GM12872 (cell line): ENCODE data around the gene SHANK1.

Experiments
- TF ChIP-seq, protein P1 (sequence below): IDR thresholded peaks from 3 replicates; pipeline ENCODE4 v1.5.1; 2011; ENCODE audit warnings: low read depth, mild to moderate bottlenecking, low read length, moderate library complexity; ENCODE audit not compliant: insufficient read depth

The SHANK1 gene

DNA sequence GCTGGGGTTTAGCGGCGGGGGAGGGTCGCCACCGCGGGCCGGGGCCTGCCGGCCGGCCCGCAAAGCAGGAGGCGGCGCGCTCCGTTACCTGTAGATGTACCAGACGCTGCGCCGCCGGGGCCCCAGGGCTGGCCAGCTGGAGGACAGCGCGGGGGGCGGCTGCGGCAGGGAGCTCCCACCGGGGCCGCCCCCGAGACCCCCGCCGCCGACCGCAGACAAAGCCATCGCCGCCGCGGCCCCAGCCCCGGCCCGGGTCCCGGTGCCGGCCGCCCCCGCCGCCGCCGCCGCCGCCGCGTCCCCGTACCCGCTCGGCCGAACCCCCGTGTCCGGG, 24.8 kb downstream of the SHANK1 start:
- TF ChIP-seq, protein P1, sequence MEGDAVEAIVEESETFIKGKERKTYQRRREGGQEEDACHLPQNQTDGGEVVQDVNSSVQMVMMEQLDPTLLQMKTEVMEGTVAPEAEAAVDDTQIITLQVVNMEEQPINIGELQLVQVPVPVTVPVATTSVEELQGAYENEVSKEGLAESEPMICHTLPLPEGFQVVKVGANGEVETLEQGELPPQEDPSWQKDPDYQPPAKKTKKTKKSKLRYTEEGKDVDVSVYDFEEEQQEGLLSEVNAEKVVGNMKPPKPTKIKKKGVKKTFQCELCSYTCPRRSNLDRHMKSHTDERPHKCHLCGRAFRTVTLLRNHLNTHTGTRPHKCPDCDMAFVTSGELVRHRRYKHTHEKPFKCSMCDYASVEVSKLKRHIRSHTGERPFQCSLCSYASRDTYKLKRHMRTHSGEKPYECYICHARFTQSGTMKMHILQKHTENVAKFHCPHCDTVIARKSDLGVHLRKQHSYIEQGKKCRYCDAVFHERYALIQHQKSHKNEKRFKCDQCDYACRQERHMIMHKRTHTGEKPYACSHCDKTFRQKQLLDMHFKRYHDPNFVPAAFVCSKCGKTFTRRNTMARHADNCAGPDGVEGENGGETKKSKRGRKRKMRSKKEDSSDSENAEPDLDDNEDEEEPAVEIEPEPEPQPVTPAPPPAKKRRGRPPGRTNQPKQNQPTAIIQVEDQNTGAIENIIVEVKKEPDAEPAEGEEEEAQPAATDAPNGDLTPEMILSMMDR, result no peak

DNA sequence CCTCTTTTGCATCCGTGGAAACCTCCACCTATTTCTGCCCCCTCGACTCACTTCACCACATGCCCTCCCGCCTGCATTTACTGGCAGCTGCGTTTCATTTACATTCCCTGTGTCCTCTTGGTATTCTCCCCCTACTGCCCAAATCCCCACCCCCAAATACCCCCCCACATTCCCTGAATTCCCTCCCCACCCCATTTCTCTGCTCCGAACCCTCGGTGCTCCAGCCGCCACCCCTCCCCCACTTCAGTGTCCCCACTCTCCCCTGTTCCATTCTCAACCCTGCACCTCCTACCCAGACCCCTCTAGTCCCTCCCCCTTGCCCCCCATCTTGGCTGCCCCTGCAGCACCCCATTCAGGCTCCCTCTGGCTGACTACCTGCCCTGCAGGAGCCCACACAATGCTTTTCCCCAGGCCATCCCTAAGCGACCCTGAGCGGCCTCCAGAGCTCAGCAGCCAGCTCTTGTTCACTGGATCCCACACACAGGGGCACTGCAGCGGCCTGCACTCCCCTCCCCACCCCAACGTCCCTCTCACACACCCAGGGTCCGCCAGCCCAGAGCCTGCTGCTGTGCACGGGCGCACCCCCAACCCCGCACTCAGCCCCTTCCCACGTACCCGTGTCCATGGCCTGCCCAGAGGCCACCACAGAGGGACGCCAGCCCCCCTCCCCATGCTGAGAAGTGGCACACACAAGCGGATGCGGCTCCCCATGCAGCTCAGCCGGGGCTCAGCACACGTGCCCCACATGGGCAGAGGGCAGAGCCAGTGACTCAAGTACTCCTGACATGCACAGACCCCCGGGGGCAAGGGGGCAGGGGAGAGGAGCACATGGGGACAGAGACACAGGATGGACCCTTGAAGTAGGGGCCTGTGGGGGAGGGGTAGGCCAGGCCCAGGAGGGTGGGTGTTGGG, 26.3 kb downstream of the SHANK1 start:
- TF ChIP-seq, protein P1, result no peak

DNA sequence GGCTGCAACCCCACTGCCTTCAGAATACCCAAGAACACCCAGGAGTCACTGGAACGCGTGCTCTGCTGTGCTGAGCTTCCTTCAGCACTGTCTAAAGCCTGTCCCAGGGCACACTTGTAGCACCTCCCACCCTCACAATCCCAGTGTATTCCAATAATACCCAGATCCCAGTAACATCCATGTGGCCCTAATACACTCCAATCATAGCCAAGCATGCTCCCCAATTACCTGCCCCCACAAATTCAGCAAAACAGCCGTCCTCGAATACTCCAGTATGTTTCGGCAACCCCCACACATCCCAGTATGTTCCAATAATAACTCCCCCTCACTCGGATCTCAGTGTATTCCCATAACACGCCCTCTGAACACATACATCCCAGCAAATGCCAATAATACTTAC, 29.2 kb downstream of the SHANK1 start:
- TF ChIP-seq, protein P1, result no peak

DNA sequence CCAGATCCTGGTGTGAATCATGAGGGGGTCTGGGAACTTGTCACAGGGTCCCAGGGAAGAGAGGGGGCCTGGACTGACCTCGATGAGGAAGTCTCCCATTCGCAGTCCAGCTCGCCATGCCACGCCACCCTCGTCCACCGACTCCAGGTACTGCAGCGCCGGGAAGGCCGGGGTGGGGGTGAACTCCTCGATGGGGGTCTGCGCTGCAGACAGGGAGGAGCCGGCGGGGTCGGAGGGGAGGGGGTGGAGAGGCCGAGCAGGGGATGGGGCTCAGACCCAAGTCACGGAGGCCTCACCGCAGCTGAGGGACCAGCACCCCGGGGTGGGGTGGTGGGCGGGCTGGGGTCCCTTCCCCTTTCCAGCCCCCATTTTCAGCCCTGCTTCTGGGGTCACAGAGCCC, 30.8 kb downstream of the SHANK1 start:
- TF ChIP-seq, protein P1, result no peak

DNA sequence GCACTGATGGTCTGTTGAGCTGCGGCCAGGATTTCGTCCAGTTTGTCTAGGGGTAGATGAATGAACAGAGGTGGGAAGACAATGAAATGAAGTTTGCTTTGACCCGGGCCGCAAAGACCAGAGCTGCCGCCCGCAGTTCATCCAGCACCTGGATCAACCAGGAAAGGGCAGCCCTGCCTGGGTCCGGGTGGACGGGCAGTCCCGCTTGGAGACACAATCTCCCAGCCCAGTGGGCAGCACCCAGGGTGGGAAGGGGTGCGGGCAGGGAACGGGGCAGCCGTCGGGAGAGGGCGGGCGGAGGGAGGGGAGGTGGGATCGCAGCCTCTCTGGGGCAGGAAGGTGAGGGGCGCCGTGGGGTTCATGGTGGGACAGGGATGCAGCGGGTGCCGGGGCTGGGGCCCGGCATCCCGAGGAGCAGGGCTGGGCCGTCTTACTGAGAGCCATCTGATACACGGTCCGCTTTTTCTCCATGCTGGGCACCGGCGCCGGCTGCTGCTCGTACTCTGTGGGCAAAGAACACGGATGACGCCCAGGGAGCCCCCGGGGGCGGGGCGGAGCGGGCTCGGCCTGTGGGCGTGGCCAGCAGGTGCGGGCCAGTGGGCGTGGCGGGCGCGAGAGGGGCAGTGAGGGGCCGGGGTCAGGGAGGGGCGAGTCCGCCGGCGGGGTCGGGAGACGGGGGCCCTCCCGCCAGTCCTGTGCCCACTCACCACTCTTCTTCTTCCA, 33.1 kb downstream of the SHANK1 start:
- TF ChIP-seq, protein P1, result no peak

DNA sequence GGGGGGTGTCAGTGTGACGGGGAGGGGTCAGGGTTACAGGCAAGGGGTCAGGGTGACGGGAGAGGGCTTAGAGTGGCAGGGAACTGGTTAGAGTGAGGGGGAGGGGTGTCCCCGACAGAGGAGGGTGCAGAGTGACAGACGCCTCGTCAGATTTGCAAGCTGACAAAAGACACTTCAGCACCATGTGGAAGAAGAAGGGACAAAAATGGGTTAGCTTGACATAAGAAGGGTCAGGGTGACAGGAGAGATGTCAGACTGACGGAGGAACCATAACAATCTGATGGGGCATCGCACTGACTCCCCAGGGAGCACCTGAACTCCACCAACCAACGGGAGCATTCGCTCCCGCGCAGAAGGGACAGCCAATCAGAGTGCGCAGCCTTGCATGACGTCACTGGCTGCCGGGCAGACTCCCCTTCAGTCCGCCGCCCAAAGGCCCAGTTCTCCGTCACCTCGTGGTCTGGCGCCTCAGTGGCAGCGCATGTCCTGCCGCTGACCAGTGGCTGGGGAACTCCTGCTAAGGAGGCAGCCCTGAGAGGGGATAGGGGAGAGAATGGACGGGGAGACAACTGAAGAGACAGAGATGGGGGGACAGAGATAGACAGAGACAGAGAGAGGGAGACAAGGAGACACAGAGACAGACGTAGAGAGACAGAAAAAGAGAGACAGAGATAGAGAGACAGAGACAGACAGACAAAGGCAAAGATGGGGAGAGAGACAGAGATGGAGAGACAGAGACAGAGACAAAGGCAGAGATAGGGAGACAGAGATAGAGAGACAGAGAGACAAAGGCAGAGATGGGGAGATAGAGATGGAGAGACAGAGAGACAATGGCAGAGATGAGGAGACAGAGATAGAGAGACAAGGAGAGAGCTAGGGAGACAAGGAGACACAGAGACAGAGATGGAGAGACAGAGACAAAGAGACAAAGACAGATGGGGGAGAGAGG, 40.2 kb downstream of the SHANK1 start:
- TF ChIP-seq, protein P1, result no peak

DNA sequence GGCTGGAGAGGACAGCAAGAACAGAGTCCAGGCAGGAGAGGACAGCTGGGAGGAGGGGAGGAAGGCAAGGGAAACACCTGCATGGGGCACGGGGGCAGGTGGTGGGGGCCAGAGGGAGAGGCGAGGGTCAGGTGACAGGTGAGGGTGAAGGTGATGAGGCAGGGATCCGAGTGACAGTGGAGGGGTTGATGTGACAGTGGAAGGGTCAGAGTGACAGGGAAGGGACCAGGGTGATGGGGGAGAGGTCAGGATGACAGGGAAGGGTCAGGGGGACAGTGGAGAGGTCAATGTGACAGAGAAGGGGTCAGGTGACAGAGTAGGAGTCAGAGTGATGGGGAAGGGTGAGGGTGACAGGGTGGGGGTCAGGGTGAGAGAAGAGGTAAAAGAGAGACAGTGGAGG, 41.3 kb downstream of the SHANK1 start:
- TF ChIP-seq, protein P1, result no peak
